ENCODE results near the gene TTLL10. TPM values are rescaled to one million over a fixed set of nuclear protein-coding genes. Genes with fewer than 3 reads are reported as not detected.

TTLL10 gene
- total RNA-seq, 1 experiment from 2014 or later: 0.68 TPM

GRCh38 chr1:1128454-1129139, 45.1 kb upstream of the TTLL10 start:
- no peaks in the 10 kb centered on the region for H3K79me2 ChIP-seq (ENCODE audit: insufficient read depth, low read length)
- H2BK5ac ChIP-seq (ENCODE audit: insufficient read length, low read length): no peak overlapping the region
- TF ChIP-seq, protein P1, sequence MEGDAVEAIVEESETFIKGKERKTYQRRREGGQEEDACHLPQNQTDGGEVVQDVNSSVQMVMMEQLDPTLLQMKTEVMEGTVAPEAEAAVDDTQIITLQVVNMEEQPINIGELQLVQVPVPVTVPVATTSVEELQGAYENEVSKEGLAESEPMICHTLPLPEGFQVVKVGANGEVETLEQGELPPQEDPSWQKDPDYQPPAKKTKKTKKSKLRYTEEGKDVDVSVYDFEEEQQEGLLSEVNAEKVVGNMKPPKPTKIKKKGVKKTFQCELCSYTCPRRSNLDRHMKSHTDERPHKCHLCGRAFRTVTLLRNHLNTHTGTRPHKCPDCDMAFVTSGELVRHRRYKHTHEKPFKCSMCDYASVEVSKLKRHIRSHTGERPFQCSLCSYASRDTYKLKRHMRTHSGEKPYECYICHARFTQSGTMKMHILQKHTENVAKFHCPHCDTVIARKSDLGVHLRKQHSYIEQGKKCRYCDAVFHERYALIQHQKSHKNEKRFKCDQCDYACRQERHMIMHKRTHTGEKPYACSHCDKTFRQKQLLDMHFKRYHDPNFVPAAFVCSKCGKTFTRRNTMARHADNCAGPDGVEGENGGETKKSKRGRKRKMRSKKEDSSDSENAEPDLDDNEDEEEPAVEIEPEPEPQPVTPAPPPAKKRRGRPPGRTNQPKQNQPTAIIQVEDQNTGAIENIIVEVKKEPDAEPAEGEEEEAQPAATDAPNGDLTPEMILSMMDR (conservative IDR thresholded peaks at IDR 0.05): no peak
- no peaks in the 10 kb centered on the region for H3K9me3 ChIP-seq (ENCODE audit: control insufficient read depth, low read depth, low read length)
- H3K27ac ChIP-seq (ENCODE audit: insufficient read length, low read depth, low read length): no peak overlapping the region
- H2AK5ac ChIP-seq (ENCODE audit: insufficient read length, low read length): no peak overlapping the region
- H2BK15ac ChIP-seq (ENCODE audit: low read depth, low read length): peak overlapping the region; percentile 25; the same call in 1 of the 2 replicates
- no peak overlapping the region for H2BK120ac ChIP-seq (ENCODE audit: low read depth, low read length, poor library complexity, severe bottlenecking)
- H3K4ac ChIP-seq (ENCODE audit: low read depth, low read length): no peak overlapping the region
- H3K27me3 ChIP-seq (ENCODE audit: insufficient read depth, low read length): no peaks in the 10 kb centered on the region
- WGBS (ENCODE audit: extremely low coverage, insufficient read length, low lambda C conversion rate): no CpG with 5 or more reads among the region's 32 CpGs
- no peak overlapping the region for H3K9ac ChIP-seq (ENCODE audit: extremely low read depth, insufficient read length, low read length)
- no peaks in the 10 kb centered on the region for H4K20me1 ChIP-seq (ENCODE audit: control insufficient read depth, insufficient read depth, insufficient read length)
- Mint-ChIP-seq H3K27me3 (ENCODE audit: low read depth) (peaks cover 19% of the 10 kb centered on the region), H3K27ac (no peak overlapping the region; a peak in 1 of 7 replicates), H3K4me3 (no peak overlapping the region), H3K36me3 (ENCODE audit: insufficient read depth in 1 of 3, low read depth in 3 of 3) (peaks cover 0 to 6% (median 0%) of the 10 kb centered on the region in 3 experiments; a peak in 2 of 7 replicates), H3K4me1 (peaks cover 5 to 7% of the 10 kb centered on the region in 2 experiments; a peak in 3 of 4 replicates), H3K9me3 (peaks cover 5 to 6% of the 10 kb centered on the region in 2 experiments; a peak in 4 of 5 replicates)
- H2AFZ ChIP-seq (ENCODE audit: low read length): no peak overlapping the region
- H3K4me2 ChIP-seq (ENCODE audit: insufficient read depth, insufficient read length, low read length): no peak overlapping the region
- no peak overlapping the region for H3K23ac ChIP-seq (ENCODE audit: insufficient read length, low read depth, low read length)
- H3K56ac ChIP-seq (ENCODE audit: insufficient read length, low read depth, low read length): no peak overlapping the region
- no peak overlapping the region for H3K14ac ChIP-seq (ENCODE audit: insufficient read depth, low read length)
- DNase-seq: no peak
- no peak overlapping the region for H3T11ph ChIP-seq (ENCODE audit: low read length)
- H4K91ac ChIP-seq (ENCODE audit: insufficient read length, low read depth, low read length): no peak overlapping the region
- no peak overlapping the region for H2BK12ac ChIP-seq (ENCODE audit: insufficient read length, low read depth, low read length)
- no peaks in the 10 kb centered on the region for H3K4me1 ChIP-seq (ENCODE audit: insufficient read depth, low read length)
- no peaks in the 10 kb centered on the region for H3K79me1 ChIP-seq (ENCODE audit: insufficient read depth, low read depth, low read length, poor library complexity, severe bottlenecking)
- H3K18ac ChIP-seq (ENCODE audit: insufficient read length, low read depth, low read length): no peak overlapping the region
- no peak overlapping the region for H2BK20ac ChIP-seq (ENCODE audit: low read depth, low read length, poor library complexity, severe bottlenecking)
- H4K8ac ChIP-seq (replicated peaks; ENCODE audit: insufficient read length, low read depth, low read length): no peak overlapping the region
- H3K23me2 ChIP-seq (ENCODE audit: insufficient read length, low read depth, low read length, poor library complexity, severe bottlenecking): no peaks in the 10 kb centered on the region
- H4K5ac ChIP-seq (ENCODE audit: insufficient read length, low read depth, low read length): no peak overlapping the region

Data from H9 (cell line).